Adipose tissue (tissue), 3 donors: Measurements from ENCODE around the gene RPL27. TPM values are rescaled to one million over a fixed set of nuclear protein-coding genes. Genes with fewer than 3 reads are reported as not detected.
"Not testable (repeated sequence)": the region's sequence is repeated elsewhere in the genome, so short reads cannot be mapped to it uniquely, and the experiment has no call there.

Experiments used
- H3K27ac ChIP-seq: one replicate; pipeline ENCODE4 v1.5.1; 2013; ENCODE audit warnings: low read depth, low read length
- WGBS, 3 donors: extraction: QIAGEN DNeasy Blood & Tissue Kit; methylation state at CpG; one replicate each; pipeline ENCODE4 v1.1.7; 2013; 5-methylcytosine and 5-hydroxymethylcytosine counted together
- polyA plus RNA-seq, 3 donors: library from polyadenylated mRNA; stranded (reverse); fragments of 200-250 nt; gene quantifications; one replicate each; pipeline ENCODE4 v1.2.3, GENCODE V29; 2013
- donor health status: healthy with polysubstance abuse.
- donor health status: Bipolar disorder and iron deficiency.
- donor health status: healthy.

The RPL27 gene
- polyA plus RNA-seq, 3 donors, result 1,783 to 4,377 (median 3,127) TPM

GRCh38 chr17:42989726-42990652 lies 8.2 kb upstream of the RPL27 start:
- WGBS, 3 donors, result 87 to 91% (median 88%) methylated on average over 6 of the region's 6 CpGs
- H3K27ac ChIP-seq, result no peak overlapping the region

GRCh38 chr17:42991471-42991870 lies 6.7 kb upstream of the RPL27 start:
- H3K27ac ChIP-seq, result no peak overlapping the region
- WGBS, 3 donors, result 95 to 97% (median 97%) methylated on average over 6 of the region's 6 CpGs

- no peak overlapping the region for H3K27ac ChIP-seq
- 67 to 90% (median 88%) methylated on average over 5 of the region's 5 CpGs for WGBS, 3 donors
These were observed 5.3 kb upstream of the RPL27 start for GRCh38 chr17:42992872-42993271.

GRCh38 chr17:42993913-42994312 lies 4.3 kb upstream of the RPL27 start:
- 80 to 87% (median 86%) methylated on average over 10 of the region's 10 CpGs for WGBS, 3 donors
- not testable (repeated sequence) for H3K27ac ChIP-seq

- WGBS, 3 donors, result 13 to 27% (median 22%) methylated on average over 5 of the region's 5 CpGs
- no peak overlapping the region for H3K27ac ChIP-seq
These were observed 732 bp upstream of the RPL27 start for GRCh38 chr17:42997390-42997983.

- peak overlapping the region; percentile 82 for H3K27ac ChIP-seq
- WGBS, 3 donors, result 5 to 18% (median 9%) methylated on average over 10 of the region's 10 CpGs
These were observed 845 bp downstream of the RPL27 start for GRCh38 chr17:42999003-42999525.

- not testable (repeated sequence) for H3K27ac ChIP-seq
- WGBS, 3 donors, result 94 to 96% (median 95%) methylated on average over 13 of the region's 13 CpGs
These were observed 2.7 kb downstream of the RPL27 start for GRCh38 chr17:43000894-43001293.

- H3K27ac ChIP-seq, result no peak overlapping the region
- 78 to 84% (median 81%) methylated on average over 5 of the region's 5 CpGs for WGBS, 3 donors
These were observed 5.4 kb downstream of the RPL27 start for GRCh38 chr17:43003542-43004172.

- WGBS, 3 donors, result 20 to 25% (median 22%) methylated on average over 18 of the region's 18 CpGs
- H3K27ac ChIP-seq, result peak within 1 kb of the TSS; percentile 68
These were observed 8.7 kb downstream of the RPL27 start, which contains the start of gene IFI35 for GRCh38 chr17:43006639-43007551. Gene IFI35, plus strand, starts transcription at chr17:43006784. Its CDS starts 164 bp downstream, at chr17:43006948.

- no peak overlapping the region for H3K27ac ChIP-seq
- WGBS, 3 donors, result 78 to 84% (median 83%) methylated on average over 5 of the region's 5 CpGs
These were observed 12.6 kb downstream of the RPL27 start for GRCh38 chr17:43010667-43011308.

GRCh38 chr17:43011728-43012472 lies 13.7 kb downstream of the RPL27 start:
- no peak overlapping the region for H3K27ac ChIP-seq
- WGBS, 3 donors, result 75 to 79% (median 78%) methylated on average over 15 of the region's 15 CpGs

GRCh38 chr17:43013296-43013695 lies 15.1 kb downstream of the RPL27 start:
- H3K27ac ChIP-seq, result no peak overlapping the region
- 81 to 86% (median 81%) methylated on average over 8 of the region's 8 CpGs for WGBS, 3 donors

GRCh38 chr17:43014020-43014648 lies 15.9 kb downstream of the RPL27 start:
- WGBS, 3 donors, result 66 to 78% (median 70%) methylated on average over 12 of the region's 12 CpGs
- H3K27ac ChIP-seq, result no peak overlapping the region

- no peak overlapping the region for H3K27ac ChIP-seq
- WGBS, 3 donors, result 40 to 88% (median 45%) methylated on average over 8 of the region's 8 CpGs
These were observed 16.7 kb downstream of the RPL27 start for GRCh38 chr17:43014649-43015542.

- no peak overlapping the region for H3K27ac ChIP-seq
- 19 to 72% (median 28%) methylated on average over 8 to 9 of the region's 9 CpGs for WGBS, 3 donors
These were observed 17.4 kb downstream of the RPL27 start for GRCh38 chr17:43015579-43015978.
